Gastrocnemius medialis (tissue), 4 donors: ENCODE results near the gene ATIC.

ENCODE experiments used
- POLR2A ChIP-seq, 2 donors: fragments of 450-650 bp; IDR thresholded peaks; one replicate each; pipeline ENCODE4 v1.6.1; 2017; ENCODE audit warnings: antibody characterized with exemption in 2 of 2, mild to moderate bottlenecking in 2 of 2, moderate library complexity in 2 of 2
- TF ChIP-seq, protein P1 (sequence below), 5 experiments: fragments of 450-650 bp in 3 of 5; fragments of 200-600 bp in 2 of 5; sonication (generic) in 2 of 5; IDR thresholded peaks in 4 of 5; conservative IDR thresholded peaks in 1 of 5; 1 replicate in 4 of 5; 2 replicates in 1 of 5; pipeline ENCODE4 v1.5.1; 2016 to 2019; ENCODE audit warnings: antibody characterized with exemption in 5 of 5, mild to moderate bottlenecking in 3 of 5, moderate library complexity in 3 of 5

- TF ChIP-seq, protein P1, sequence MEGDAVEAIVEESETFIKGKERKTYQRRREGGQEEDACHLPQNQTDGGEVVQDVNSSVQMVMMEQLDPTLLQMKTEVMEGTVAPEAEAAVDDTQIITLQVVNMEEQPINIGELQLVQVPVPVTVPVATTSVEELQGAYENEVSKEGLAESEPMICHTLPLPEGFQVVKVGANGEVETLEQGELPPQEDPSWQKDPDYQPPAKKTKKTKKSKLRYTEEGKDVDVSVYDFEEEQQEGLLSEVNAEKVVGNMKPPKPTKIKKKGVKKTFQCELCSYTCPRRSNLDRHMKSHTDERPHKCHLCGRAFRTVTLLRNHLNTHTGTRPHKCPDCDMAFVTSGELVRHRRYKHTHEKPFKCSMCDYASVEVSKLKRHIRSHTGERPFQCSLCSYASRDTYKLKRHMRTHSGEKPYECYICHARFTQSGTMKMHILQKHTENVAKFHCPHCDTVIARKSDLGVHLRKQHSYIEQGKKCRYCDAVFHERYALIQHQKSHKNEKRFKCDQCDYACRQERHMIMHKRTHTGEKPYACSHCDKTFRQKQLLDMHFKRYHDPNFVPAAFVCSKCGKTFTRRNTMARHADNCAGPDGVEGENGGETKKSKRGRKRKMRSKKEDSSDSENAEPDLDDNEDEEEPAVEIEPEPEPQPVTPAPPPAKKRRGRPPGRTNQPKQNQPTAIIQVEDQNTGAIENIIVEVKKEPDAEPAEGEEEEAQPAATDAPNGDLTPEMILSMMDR (IDR thresholded peaks at IDR 0.05 in 4 of 5, conservative IDR thresholded peaks at IDR 0.05 in 1 of 5), result no peak
- TF ChIP-seq POLR2A (IDR thresholded peaks at IDR 0.05), result no peak
Measured at GRCh38 chr2:215367662-215368492, 56.0 kb downstream of the ATIC start.
